ENCODE measurements around the gene SNCA.

DNA sequence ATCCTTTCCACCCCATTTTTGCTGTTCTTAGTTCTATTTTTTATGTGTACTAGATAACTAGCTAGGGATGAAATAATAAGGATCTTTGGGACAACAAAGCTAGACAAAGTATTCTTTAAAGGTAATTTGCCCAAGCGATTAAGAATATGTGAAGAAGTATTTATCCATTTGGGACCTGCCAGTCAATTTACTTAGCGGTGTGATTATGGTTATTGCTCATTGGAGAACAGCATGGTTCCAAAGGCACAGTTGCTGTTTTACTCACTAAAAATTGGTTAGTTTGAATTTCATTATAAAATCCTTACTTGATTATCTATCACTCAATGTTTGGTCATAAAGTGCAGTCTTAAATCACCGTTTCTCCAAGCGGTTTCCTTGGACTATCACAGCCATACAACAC lies 124.1 kb downstream of the SNCA start:
- TF ChIP-seq, protein P1, sequence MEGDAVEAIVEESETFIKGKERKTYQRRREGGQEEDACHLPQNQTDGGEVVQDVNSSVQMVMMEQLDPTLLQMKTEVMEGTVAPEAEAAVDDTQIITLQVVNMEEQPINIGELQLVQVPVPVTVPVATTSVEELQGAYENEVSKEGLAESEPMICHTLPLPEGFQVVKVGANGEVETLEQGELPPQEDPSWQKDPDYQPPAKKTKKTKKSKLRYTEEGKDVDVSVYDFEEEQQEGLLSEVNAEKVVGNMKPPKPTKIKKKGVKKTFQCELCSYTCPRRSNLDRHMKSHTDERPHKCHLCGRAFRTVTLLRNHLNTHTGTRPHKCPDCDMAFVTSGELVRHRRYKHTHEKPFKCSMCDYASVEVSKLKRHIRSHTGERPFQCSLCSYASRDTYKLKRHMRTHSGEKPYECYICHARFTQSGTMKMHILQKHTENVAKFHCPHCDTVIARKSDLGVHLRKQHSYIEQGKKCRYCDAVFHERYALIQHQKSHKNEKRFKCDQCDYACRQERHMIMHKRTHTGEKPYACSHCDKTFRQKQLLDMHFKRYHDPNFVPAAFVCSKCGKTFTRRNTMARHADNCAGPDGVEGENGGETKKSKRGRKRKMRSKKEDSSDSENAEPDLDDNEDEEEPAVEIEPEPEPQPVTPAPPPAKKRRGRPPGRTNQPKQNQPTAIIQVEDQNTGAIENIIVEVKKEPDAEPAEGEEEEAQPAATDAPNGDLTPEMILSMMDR (IDR thresholded peaks at IDR 0.05): no peak
- no peak for TF ChIP-seq POLR2A (IDR thresholded peaks at IDR 0.05)

Measured in esophagus squamous epithelium (tissue), 4 donors.